ENCODE measurements around the gene TUFM.
"Not testable (repeated sequence)": the region's sequence is repeated elsewhere in the genome, so short reads cannot be mapped to it uniquely, and the experiment has no call there.

Gene TUFM

DNA sequence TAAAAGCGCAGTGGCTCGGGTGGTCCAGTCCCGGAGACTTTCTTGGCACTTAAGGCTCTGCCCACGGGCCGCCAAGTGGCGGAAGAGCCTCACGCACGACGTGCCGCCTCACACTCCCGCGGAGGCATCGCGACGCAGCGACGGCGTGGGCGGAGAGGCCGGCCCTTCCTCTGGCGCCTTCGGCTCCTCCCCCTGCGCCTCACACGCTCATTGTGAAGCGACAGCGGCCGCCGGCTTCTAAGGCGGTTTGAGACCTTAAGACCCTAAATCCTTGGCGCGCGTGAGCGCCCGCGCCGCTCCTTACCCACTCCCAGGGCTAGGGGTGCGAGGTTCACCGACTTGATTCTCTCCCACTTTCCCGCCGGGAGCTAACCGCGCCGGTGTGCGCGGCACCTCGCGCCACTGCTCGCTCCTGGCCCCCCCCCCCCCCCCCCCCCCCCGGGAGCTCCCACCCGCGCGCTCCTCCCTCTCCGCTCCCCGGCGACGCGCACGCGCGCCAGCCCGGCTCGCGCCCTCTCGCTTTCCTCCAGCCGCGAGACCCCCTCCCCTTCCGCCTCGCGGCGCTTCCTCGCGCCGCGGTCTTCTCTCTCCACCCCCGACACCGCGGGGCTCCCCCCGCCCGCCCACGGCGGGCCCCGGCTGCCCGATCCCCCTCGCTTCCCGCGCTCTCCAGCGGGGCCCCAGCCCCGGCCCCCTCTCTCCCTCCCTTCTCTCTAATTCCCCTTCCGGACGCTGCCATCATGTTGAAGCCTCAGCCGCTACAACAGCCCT is 23.4 kb downstream of the TUFM start, which contains the start of gene ATXN2L:
Gene ATXN2L (plus strand): TSS at position 480 of the 771 bp plus-strand sequence. CDS start 261 bp downstream, at position 741.
- peak within 1 kb of the TSS; percentile 65 for H3K4me3 ChIP-seq (ENCODE audit: low read depth, low read length)
- TF ChIP-seq, protein P1, sequence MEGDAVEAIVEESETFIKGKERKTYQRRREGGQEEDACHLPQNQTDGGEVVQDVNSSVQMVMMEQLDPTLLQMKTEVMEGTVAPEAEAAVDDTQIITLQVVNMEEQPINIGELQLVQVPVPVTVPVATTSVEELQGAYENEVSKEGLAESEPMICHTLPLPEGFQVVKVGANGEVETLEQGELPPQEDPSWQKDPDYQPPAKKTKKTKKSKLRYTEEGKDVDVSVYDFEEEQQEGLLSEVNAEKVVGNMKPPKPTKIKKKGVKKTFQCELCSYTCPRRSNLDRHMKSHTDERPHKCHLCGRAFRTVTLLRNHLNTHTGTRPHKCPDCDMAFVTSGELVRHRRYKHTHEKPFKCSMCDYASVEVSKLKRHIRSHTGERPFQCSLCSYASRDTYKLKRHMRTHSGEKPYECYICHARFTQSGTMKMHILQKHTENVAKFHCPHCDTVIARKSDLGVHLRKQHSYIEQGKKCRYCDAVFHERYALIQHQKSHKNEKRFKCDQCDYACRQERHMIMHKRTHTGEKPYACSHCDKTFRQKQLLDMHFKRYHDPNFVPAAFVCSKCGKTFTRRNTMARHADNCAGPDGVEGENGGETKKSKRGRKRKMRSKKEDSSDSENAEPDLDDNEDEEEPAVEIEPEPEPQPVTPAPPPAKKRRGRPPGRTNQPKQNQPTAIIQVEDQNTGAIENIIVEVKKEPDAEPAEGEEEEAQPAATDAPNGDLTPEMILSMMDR (IDR thresholded peaks at IDR 0.05; ENCODE audit: low read depth, low read length, missing control alignments) = no peak
- DNase-seq (ENCODE audit: low read depth) = peak; percentile 92

DNA sequence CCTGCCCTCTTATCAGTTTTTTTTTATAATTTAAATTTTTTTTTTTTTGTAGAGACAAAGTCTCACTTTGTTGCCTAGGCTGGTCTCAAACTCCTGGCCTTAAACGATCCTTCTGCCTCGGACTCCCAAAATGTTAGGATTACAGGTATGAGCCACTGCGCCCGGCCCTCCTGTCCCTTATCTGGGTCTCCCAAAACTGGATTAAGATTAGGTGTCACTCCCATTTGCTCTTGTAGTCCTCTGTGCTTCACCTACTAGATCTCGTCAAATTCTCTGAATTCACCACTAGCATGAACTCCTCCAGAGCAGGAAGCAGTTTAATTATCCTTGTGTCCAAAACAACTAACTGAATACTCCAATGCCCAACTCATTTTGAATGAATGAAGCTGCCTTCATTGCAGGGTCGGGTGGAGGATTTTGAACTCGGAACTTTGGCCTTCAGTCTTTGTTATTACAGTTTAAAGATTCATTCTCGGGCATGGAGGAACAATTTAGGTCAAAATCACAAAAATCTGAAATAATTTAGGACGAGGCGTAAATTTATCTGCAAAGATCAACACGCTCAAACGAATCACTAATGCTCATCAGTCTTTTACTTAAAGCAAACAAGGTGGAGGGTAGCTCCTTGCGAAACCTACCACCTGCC is 24.2 kb downstream of the TUFM start:
- DNase-seq (ENCODE audit: low read depth) = no peak
- TF ChIP-seq, protein P1 (IDR thresholded peaks at IDR 0.05; ENCODE audit: low read depth, low read length, missing control alignments) = no peak
- H3K4me3 ChIP-seq (ENCODE audit: low read depth, low read length) = peak overlapping the region; percentile 65

DNA sequence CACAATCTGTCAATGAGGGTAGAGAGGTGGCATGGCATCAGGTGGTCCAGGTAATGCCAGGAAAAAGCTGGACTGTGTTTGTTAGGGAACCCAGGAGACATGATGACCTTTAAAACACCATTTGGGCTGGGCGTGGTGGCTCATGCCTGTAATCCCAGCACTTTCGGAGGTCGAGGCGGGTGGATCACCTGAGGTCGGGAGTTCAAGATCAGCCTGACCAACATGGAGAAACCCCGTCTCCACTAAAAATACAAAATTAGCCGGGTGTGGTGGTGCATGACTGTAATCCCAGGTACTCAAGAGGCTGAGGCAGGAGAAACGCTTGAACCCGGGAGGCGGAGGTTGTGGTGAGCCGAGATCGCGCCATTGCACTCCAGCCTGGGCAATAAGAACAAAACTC is 25.6 kb downstream of the TUFM start:
- H3K4me3 ChIP-seq (ENCODE audit: low read depth, low read length); DNase-seq (ENCODE audit: low read depth): not testable (repeated sequence)

DNA sequence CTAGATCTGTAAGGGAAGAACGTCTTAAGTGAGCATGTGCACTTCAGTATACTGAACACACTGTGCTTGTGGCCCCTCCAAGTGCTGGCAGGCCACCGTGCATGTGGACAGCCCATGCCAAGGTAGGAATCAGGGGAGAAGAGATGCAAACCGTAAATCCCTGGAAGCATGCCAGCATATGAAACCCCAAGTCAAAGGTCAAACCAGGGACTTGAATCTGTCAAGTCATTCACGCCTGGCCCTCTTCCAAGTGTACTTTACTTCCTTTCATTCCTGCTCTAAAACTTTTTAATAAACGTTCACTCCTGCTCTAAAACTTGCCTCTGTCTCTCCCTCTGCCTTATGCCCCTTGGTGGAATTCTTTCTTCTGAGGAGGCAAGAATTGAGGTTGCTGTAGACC is 26.1 kb downstream of the TUFM start:
- no peak overlapping the region for H3K4me3 ChIP-seq (ENCODE audit: low read depth, low read length)
- TF ChIP-seq, protein P1 (IDR thresholded peaks at IDR 0.05; ENCODE audit: low read depth, low read length, missing control alignments) = no peak
- no peak for DNase-seq (ENCODE audit: low read depth)

DNA sequence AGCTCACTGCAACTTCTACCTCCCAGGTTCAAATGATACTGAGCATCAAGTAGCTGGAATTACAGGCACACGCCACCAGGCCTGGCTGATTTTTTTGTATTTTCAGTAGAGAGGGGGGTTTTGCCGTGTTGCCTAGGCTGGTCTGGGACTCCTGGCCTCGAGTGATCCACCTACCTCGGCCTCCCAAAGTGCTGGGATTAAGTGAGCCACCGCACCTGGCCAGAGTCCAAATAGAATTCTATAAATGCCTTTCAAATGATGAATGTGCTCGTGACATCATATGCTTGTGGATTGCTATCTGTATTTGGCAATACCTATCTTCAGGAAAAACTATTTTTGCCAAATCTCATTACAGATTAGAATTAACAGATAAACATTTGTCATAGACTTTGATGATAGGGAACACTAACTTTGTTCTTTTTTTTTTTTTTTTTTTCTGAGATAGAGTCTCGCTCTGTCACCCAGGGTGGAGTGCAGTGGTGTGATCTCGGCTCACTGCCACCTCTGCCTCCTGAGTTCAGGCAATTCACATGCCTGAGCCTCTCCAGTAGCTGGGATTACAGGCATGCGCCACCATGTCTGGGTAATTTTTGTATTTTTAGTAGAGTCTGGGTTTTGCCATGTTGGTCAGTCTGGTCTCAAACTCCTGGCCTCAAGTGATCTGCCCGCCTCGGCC is 38.6 kb downstream of the TUFM start:
- H3K4me3 ChIP-seq (ENCODE audit: low read depth, low read length); DNase-seq (ENCODE audit: low read depth): not testable (repeated sequence)

DNA sequence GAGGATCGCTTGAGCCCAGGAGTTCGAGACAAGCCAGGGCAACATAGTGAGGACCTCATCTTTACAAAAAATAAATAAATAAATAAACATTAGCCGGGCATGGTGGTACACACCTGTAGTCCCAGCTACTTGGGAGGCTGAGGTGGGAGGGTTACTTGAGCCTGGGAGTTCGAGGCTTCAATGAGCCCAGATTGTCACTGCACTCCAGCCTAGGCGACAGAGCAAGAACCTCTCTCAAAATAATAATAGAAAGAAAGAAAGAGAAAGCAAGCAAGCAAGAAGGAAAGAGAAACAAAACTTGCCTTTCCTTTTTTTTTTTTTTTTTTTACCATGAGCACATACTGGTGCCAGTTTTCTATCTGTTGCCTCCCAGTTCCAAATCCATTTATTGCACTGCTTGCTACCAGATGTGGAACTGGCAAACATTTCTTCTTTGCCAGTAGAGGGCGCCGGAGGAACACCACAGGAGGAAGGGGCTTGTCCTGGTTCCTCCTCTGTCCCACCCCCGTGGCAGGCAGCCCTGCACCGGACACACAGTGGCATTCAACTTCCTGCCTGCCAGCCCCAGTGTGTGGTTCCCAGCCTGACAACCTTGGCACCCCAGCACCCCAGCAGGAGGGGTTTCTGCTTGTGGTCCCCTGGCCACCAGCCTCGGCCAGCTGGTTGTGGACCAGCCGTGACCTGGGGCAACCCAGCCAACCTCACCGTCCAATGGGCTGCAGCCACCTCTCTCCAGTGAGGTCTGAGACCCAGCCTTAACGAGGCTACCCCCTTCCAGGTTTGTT is 43.7 kb downstream of the TUFM start:
- not testable (repeated sequence) for H3K4me3 ChIP-seq (ENCODE audit: low read depth, low read length); DNase-seq (ENCODE audit: low read depth)
